Peyer's patch (tissue), 4 donors: Measurements from ENCODE around the gene SLC9A4. TPM values are rescaled to one million over a fixed set of nuclear protein-coding genes. Genes with fewer than 3 reads are reported as not detected.

Experiments used
- DNase-seq, 3 donors: peaks; one replicate each; pipeline ENCODE4 v3.0.0-alpha.2; 2017 to 2019
- H3K27ac ChIP-seq, 4 donors: fragments of 200-600 bp; sonication (generic); one replicate each; pipeline ENCODE4 v1.5.1; 2016 to 2019
- H3K27me3 ChIP-seq, 2 donors: fragments of 200-600 bp; sonication (generic); one replicate each; pipeline ENCODE4 v1.5.1; 2019
- H3K36me3 ChIP-seq, 3 donors: fragments of 200-600 bp; sonication (generic); one replicate each; pipeline ENCODE4 v1.5.1; 2016 to 2019
- H3K4me1 ChIP-seq, 4 donors: fragments of 200-600 bp; sonication (generic); one replicate each; pipeline ENCODE4 v1.5.1; 2016 to 2019
- H3K4me3 ChIP-seq, 4 donors: fragments of 200-600 bp; sonication (generic); 1 replicate in 3 of 4; 2 replicates in 1 of 4; pipeline ENCODE4 v1.5.1; 2016 to 2019; ENCODE audit warnings: mild to moderate bottlenecking in 1 of 4
- H3K9me3 ChIP-seq, 4 donors: fragments of 200-600 bp; sonication (generic); one replicate each; pipeline ENCODE4 v1.5.1; 2016 to 2019; ENCODE audit warnings: mild to moderate bottlenecking in 1 of 4
- CTCF ChIP-seq, 6 experiments: fragments of 450-650 bp in 4 of 6; fragments of 200-600 bp in 2 of 6; sonication (generic) in 1 of 6; IDR thresholded peaks; one replicate each; pipeline ENCODE4 v1.5.1; 2017 to 2019; ENCODE audit warnings: antibody characterized with exemption in 6 of 6, mild to moderate bottlenecking in 3 of 6, moderate library complexity in 1 of 6
- POLR2A ChIP-seq, 2 donors: fragments of 450-650 bp; IDR thresholded peaks; one replicate each; pipeline ENCODE4 v1.5.1; 2017; ENCODE audit warnings: antibody characterized with exemption in 2 of 2, mild to moderate bottlenecking in 2 of 2, moderate library complexity in 2 of 2
- small RNA-seq, 2 donors: library from RNA; depleted of rRNA; stranded (forward); fragments of <200 nt; gene quantifications; one replicate each; pipeline ENCODE3, GENCODE V24; 2016
- total RNA-seq, 4 donors: library from RNA; depleted of rRNA; stranded (reverse); fragments of >200 nt; gene quantifications; one replicate each; pipeline ENCODE4 v1.1.0, GENCODE V29; 2016

SLC9A4 gene
- total RNA-seq, 4 donors from 2014 or later: not detected

GRCh38 chr2:102581911-102582310, 108.9 kb downstream of the SLC9A4 start:
- TF ChIP-seq POLR2A (IDR thresholded peaks at IDR 0.05) (no peak), CTCF (IDR thresholded peaks at IDR 0.05) (no peak)
- H3K4me1 ChIP-seq: peaks cover 0 to 3% (median 0%) of the 10 kb centered on the region in 4 donors
- no peak overlapping the region for H3K4me3 ChIP-seq

GRCh38 chr2:102582845-102583244, 109.8 kb downstream of the SLC9A4 start:
- Histone ChIP-seq H3K4me1 (peaks cover 0 to 3% (median 0%) of the 10 kb centered on the region in 4 donors), H3K4me3 (no peak overlapping the region), H3K9me3 (no peaks in the 10 kb centered on the region), H3K27me3 (no peaks in the 10 kb centered on the region), H3K27ac (no peak overlapping the region), H3K36me3 (no peaks in the 10 kb centered on the region)
- DNase-seq: no peak
- TF ChIP-seq POLR2A (IDR thresholded peaks at IDR 0.05) (no peak), CTCF (IDR thresholded peaks at IDR 0.05) (no peak)

More at GRCh38 chr2:102581911-102582310, 108.9 kb downstream of the SLC9A4 start:
- Histone ChIP-seq H3K9me3 (no peaks in the 10 kb centered on the region), H3K27me3 (no peaks in the 10 kb centered on the region), H3K36me3 (no peaks in the 10 kb centered on the region), H3K27ac (no peak overlapping the region)
- no peak for DNase-seq

Small RNA genes within 50 kb of the gene (small RNA-seq; reads per million reads assigned to genes)
- 0 reads per million in 2 donors for gene MIR4772

Other genes starting within 250 kb of the SLC9A4 start
- 10 to 100 TPM in 2 of 4 donors, 1 to 10 TPM in 2; 4.0 to 47.2 (median 15.9) TPM for gene IL1RL1, start 161.7 kb upstream of the SLC9A4 start, total RNA-seq
- 10 to 100 TPM in 2 of 4 donors, 1 to 10 TPM in 2; 3.6 to 20.6 (median 12.9) TPM for gene IL18R1, start 117.4 kb upstream of the SLC9A4 start, total RNA-seq
- 1 to 10 TPM; 4.2 to 6.8 (median 4.9) TPM for gene IL18RAP, start 50.1 kb upstream of the SLC9A4 start, total RNA-seq
- gene SLC9A2, start 146.3 kb downstream of the SLC9A4 start, total RNA-seq: 10 to 100 TPM; 12.4 to 20.7 (median 20.0) TPM